HT1080 (cell line): ENCODE measurements around the gene KSR1. TPM values are rescaled to one million over a fixed set of nuclear protein-coding genes. Genes with fewer than 3 reads are reported as not detected.

Source experiments
- DNase-seq: peaks from one replicate; pipeline ENCODE4 v3.0.0-alpha.2; 2015; ENCODE audit warnings: low read depth
- total RNA-seq: library from RNA; depleted of rRNA; stranded (reverse); fragments of >200 nt; shearing (Covaris generic); gene quantifications from 2 replicates; pipeline ENCODE4 v1.2.3, GENCODE V29; 2014

Gene KSR1
- total RNA-seq, 1 experiment from 2014 or later, result 3.4 TPM

- DNase-seq, result no peak
These were observed 124.8 kb downstream of the KSR1 start for GRCh38 chr17:27581016-27581415.

DNA sequence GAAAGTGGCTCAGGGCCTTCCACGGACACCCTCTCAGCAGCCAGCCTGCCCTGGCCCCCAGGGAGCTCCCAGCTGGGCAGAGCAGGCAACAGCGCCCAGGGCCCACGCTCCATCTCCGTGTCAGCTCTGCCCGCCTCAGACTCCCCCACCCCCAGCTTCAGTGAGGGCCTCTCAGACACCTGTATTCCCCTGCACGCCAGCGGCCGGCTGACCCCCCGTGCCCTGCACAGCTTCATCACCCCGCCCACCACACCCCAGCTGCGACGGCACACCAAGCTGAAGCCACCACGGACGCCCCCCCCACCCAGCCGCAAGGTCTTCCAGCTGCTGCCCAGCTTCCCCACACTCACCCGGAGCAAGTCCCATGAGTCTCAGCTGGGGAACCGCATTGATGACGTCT, 126.4 kb downstream of the KSR1 start:
- no peak for DNase-seq

GRCh38 chr17:27585153-27585681, 129.0 kb downstream of the KSR1 start:
- DNase-seq, result no peak

DNA sequence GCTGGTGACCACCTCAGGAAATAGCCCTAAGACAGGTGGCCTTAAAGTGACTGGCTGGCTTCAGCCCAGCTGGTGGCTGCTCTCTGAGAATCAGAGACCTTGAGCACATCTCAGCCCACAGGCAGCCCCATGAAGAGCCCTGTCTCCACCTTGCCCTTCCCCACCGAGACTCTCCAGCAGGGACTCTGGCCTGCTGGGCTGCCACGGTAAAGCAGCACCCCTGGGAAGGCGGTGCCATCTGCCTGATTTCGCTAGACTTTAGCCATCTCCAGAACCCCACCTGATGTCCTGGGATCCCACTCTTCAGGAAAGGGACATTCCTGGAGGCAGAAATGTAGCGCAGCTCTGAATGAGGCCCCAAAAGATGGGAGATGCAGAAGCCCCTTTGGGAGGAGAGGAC, 129.5 kb downstream of the KSR1 start:
- DNase-seq, result no peak

DNA sequence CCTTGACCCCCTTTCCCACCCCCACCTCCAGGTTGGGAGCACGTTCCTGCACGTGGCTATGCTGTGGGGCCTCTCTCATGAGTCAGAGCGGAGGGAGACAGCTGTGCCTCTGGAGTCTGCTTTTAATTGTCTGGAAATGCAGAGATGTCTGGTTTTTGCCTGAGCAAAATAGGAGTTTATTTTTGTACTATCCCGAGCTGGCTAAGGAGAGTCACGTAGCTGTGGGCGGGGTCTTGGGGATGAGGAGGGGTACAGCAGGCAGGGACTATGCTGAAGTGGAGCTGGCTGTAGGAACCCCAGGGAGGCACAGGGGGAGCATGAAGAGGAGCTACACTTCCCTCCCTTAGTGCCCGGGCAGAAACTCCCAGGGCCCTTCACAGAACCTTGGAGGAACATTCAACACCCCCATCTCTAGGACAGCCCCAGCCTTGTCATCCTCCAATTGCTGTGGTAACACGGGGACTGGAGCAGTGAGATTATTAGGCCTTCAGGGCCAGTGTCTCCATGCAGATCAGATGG, 130.0 kb downstream of the KSR1 start:
- DNase-seq, result no peak

DNA sequence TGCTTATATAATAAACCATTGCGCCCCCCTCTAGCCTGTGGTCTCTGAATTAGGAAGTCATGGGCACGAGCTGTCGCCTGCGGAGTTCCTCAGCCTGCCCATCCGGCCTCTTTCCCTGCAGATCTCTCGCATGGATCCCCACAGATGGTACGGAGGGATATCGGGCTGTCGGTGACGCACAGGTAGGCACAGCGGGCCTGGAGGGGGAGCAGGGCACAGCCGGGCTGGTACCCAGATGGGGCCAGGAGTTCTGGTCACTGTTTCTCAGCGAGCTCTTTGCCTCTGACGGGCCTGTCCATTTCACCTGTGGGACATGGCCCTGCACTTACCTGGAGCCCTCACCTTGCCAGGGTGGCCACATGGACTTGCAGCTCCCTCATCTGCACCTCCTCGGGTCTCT, 132.1 kb downstream of the KSR1 start:
- no peak for DNase-seq

DNA sequence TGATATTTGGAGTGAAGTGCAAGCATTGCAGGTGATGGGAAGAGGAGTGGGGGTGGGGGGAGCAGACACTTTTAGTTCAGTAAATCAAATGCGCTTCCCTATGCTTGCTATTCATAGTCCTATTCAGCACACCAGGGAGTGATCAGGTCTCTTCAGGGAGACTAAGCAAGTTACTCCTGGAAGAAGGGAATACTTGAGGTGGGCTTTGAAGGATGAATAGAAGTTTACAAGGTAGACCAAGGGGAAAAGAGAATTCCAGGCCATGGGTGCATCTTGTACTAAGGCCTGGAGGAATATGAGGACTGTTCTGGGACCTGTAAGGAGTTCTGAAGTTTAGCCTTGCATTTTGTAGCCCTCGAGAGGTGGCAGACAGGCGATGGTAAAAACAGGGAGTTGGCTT, 134.6 kb downstream of the KSR1 start:
- DNase-seq, result no peak

- DNase-seq, result no peak
These were observed 135.7 kb downstream of the KSR1 start for GRCh38 chr17:27591986-27592385.

- DNase-seq, result no peak
These were observed 137.1 kb downstream of the KSR1 start for GRCh38 chr17:27593232-27593856.

DNA sequence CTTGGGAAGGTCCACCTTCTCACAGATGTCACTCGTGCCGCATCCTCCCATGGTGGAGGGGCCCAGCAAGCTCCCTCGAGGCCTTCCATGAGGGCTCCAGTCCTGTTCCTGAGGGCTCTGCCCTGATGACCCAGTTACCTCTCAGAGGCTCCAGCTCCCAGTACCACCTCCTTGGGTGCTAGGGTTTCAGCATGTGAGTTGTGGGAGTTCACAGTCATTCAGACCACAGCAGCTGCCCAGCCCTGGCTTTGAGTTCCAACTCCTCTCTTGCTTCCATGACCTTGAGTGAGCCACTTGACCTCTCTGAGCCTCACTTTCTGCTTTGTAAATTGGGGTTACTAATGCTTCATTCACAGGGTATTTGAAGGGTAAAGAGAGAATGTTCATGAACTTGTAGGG, 137.6 kb downstream of the KSR1 start:
- no peak for DNase-seq

DNA sequence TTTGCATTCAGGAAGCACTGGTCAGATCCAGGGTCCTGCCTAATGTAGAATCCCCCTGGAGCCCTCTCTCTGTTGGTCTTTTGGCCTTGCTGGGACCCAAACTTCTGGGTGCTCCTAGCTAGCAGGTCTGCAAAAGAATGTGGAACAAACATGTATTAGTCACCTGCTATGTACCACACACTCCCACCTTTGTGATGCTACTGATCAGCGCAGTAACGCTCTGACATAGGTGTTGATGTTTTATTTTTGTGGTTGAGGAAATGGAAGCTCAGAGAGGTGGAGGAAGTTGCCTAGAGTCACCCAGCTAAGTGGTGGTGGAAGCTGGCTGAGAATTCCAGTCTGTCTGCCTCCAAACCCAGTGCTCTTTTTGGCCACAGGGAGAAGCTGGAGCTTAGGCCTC, 139.0 kb downstream of the KSR1 start:
- DNase-seq, result no peak

GRCh38 chr17:27596096-27596495, 139.8 kb downstream of the KSR1 start:
- no peak for DNase-seq

DNA sequence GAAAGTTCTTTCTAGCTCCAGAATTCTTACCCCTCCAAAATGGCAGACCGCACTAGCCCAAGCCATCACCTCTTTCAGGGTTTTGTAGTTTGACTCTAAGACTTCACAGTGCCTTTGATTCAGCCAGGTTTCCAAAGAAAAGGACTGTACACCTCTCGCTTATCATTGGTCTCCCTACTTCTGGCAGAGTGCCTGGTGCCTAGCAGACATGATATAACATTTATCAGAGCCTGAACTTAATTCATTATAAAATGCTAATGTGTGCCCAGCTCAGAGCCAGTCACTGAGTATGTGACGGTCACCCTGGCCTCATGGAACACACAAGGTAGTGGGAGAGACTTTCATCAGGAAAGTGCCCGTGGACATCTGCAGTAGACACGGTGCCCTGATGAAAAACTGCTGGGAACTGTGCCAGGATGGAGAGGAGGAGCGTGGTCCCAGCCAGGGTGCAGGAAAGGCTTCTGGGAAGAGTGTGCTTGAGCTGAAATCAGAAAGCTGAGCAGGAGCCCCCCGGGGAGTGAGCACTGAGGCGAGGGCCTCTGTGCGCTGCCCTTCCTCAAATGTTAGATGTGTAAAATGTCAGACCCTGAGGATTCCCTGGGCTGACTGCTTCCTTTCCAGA, 140.4 kb downstream of the KSR1 start:
- DNase-seq, result no peak

GRCh38 chr17:27597188-27597580, 140.9 kb downstream of the KSR1 start:
- DNase-seq, result no peak

DNA sequence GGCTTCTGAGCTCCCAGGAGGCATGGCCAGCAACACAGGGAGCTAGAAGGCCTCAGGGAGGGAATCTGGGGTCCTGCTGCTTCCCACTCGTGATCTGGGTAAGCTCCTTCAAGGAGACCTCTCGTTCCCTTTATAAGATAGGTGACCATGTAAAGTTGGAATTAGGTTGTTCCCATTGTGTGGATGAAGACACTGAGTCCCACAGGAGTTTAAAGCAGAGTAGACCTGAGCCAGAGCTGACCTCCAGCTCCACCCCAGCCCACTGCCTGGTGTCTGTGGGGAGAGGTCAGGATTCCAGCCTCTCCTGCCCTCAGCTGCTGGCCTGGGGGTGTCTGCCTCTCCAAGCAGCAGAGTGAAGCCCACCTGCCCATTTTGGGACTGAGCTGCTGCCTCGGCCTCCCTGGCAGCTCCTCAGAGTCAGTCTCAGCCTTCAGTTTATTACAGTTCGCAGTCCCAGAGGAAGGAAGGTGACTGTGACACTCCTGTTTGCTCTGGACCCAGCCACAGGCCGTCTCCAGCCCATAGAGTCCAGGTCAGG, 141.6 kb downstream of the KSR1 start:
- DNase-seq, result no peak

DNA sequence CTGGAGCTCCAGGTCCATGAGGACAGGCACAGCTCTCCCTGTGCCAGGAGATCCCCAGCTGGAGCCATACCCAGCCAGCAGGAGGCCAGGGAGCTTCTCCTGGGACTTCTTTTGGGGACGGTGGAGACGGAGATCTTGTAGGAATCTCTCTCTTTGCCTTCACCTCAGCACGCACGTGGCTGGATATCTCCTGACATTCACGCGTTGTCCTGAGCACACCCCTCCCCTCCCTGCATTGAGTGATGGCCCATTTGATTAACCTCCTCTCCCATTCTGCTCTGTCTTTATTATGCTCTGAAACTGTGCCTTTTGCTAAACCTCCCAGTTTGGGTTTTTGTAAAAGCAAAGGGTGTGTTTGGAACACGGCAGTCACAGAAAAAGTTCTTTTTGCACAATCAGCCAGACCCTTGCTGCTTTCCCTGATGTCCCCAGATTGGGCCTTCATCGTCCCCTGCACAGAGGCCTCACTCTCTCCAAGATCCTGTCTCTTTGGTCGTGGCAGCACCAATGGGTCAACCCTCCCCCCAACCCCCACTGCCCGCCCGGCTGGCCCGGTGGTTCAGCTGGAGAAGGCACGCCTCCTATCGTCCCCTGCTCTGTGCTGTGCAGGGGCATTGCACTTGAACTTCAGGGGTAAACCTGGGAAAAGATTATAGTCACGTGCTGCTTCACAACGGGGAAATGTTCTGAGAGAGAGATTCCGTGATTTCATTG, 142.2 kb downstream of the KSR1 start:
- no peak for DNase-seq

DNA sequence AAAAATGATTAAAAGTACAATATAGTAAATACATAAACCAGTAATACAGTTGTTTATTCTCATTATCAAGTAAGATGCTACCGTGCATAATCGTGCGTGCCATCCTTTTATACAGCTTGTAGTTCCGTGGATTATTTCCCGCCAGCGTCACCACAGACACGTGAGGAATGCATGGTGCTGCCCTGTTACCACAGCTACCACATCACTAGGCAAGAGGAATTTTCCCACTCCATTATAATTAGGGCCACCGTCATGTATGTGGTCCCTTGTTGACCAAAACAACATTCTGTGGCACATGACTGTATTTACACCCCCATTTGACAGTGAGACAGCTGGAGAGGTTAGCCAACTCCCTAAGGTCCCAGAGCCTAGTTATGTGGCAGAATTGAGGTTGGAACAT, 144.2 kb downstream of the KSR1 start:
- no peak for DNase-seq

GRCh38 chr17:27601069-27601974, 145.1 kb downstream of the KSR1 start:
- peak; percentile 59 for DNase-seq

DNA sequence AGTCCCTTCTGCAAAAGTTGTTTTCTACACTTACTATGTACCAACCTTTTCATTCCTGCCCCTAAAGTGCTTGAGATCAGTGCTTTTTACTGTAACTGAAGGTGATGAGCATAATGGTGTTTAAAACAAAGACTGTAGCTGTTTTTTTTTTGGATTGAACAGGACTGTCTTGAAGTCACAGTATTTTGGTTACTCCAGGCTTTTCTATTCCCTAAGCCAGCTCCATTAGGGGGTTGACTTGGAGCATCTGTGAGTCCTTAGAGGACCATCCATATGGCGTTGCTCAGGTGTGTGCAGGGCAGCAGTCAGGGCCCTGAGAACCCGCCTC, 145.7 kb downstream of the KSR1 start:
- DNase-seq, result no peak

GRCh38 chr17:27602721-27603420, 146.6 kb downstream of the KSR1 start:
- DNase-seq, result peak; percentile 66

GRCh38 chr17:27603421-27603770, 147.1 kb downstream of the KSR1 start:
- no peak for DNase-seq
